ENCODE results near the gene MSI2. TPM values are rescaled to one million over a fixed set of nuclear protein-coding genes. Genes with fewer than 3 reads are reported as not detected.

Gene MSI2
- total and polyA plus RNA-seq, 2 experiments from 2014 or later, result 18.9 to 41.8 TPM

- H3K27ac Mint-ChIP-seq, result no peak overlapping the region
- ATAC-seq, result no peak
These were observed 148.6 kb downstream of the MSI2 start for GRCh38 chr17:57404795-57405490.

More at GRCh38 chr17:57404795-57405490, 148.6 kb downstream of the MSI2 start:
- TF ChIP-seq EZH2phosphoT487 (IDR thresholded peaks at IDR 0.05; ENCODE audit: unreplicated experiment) (no peak), CREB1 (CRISPR knock-in tag; IDR thresholded peaks at IDR 0.05; ENCODE audit: low read depth) (no peak), ETS1 (IDR thresholded peaks at IDR 0.05) (no peak), POLR2AphosphoS5 (IDR thresholded peaks at IDR 0.05; ENCODE audit: low read depth) (no peak), ZNF331 (CRISPR knock-in tag; IDR thresholded peaks at IDR 0.05; ENCODE audit: low read depth) (no peak), EZH2 (IDR thresholded peaks at IDR 0.05; ENCODE audit: low read depth, unreplicated experiment) (no peak), ZNF462 (CRISPR knock-in tag; IDR thresholded peaks at IDR 0.05) (no peak)
- no peaks in the 10 kb centered on the region for H3K9me3 Mint-ChIP-seq
- H3K36me3 ChIP-seq (ENCODE audit: insufficient read depth), result no peaks in the 10 kb centered on the region
- peaks cover 9% of the 10 kb centered on the region for H3K27me3 Mint-ChIP-seq (ENCODE audit: insufficient read depth, low read depth, poor library complexity)
- no peak overlapping the region for H2AFZ ChIP-seq
- peaks cover 34% of the 10 kb centered on the region for H3K4me1 ChIP-seq (ENCODE audit: insufficient read depth)
- no peaks in the 10 kb centered on the region for H3K27me3 ChIP-seq (ENCODE audit: insufficient read depth)
- peaks cover 21% of the 10 kb centered on the region for H3K79me2 ChIP-seq (replicated peaks; ENCODE audit: insufficient read depth)
- H4K20me1 ChIP-seq (replicated peaks; ENCODE audit: insufficient read depth), result peaks cover 4% of the 10 kb centered on the region; the same call in 1 of the 2 replicates
- no peak overlapping the region for H3K4me2 ChIP-seq
- H3K4me1 Mint-ChIP-seq, result peaks cover 53% of the 10 kb centered on the region
- H3K36me3 Mint-ChIP-seq (ENCODE audit: low read depth), result peaks cover 5% of the 10 kb centered on the region; the same call in 1 of the 3 replicates
- no peaks in the 10 kb centered on the region for H3K9me2 ChIP-seq (ENCODE audit: insufficient read depth)
- H3F3A ChIP-seq (replicated peaks; ENCODE audit: low read depth), result no peaks in the 10 kb centered on the region
- H3K4me3 Mint-ChIP-seq, result no peak overlapping the region
- no peak overlapping the region for H3K27ac ChIP-seq (ENCODE audit: low read depth)
- H3K4me3 ChIP-seq, result no peak overlapping the region
- no peak for DNase-seq (ENCODE audit: low spot score)

All from GM23338 (cell line).